NK-92 (cell line): Measurements from ENCODE around the gene TSC22D1.

Experiments
- DNase-seq: peaks from one replicate; lab custom pipeline; 2025; ENCODE audit not compliant: unreplicated experiment; lab: John Stamatoyannopoulos, UW

Gene TSC22D1

GRCh38 chr13:44410328-44410859 lies 165.7 kb downstream of the TSC22D1 start:
- no peak for DNase-seq

- DNase-seq = no peak
Measured at GRCh38 chr13:44409595-44409994, 166.5 kb downstream of the TSC22D1 start.

GRCh38 chr13:44407891-44408290 lies 168.2 kb downstream of the TSC22D1 start:
- no peak for DNase-seq

GRCh38 chr13:44407379-44407778 lies 168.8 kb downstream of the TSC22D1 start:
- no peak for DNase-seq

- DNase-seq = no peak
Measured at GRCh38 chr13:44406617-44407016, 169.5 kb downstream of the TSC22D1 start.

- DNase-seq = no peak
Measured at GRCh38 chr13:44404261-44405132, 171.6 kb downstream of the TSC22D1 start.

GRCh38 chr13:44403461-44404056 lies 172.6 kb downstream of the TSC22D1 start:
- DNase-seq = no peak

GRCh38 chr13:44402899-44403445 lies 173.2 kb downstream of the TSC22D1 start:
- DNase-seq = no peak

GRCh38 chr13:44401577-44401976 lies 174.6 kb downstream of the TSC22D1 start:
- no peak for DNase-seq

- DNase-seq = no peak
Measured at GRCh38 chr13:44400736-44401135, 175.4 kb downstream of the TSC22D1 start.

GRCh38 chr13:44399074-44399473 lies 177.1 kb downstream of the TSC22D1 start:
- DNase-seq = no peak

- no peak for DNase-seq
Measured at GRCh38 chr13:44398606-44399005, 177.5 kb downstream of the TSC22D1 start.

GRCh38 chr13:44397766-44398223 lies 178.3 kb downstream of the TSC22D1 start:
- DNase-seq = no peak

GRCh38 chr13:44396701-44397580 lies 179.2 kb downstream of the TSC22D1 start:
- DNase-seq = no peak

GRCh38 chr13:44395976-44396694 lies 180.0 kb downstream of the TSC22D1 start:
- no peak for DNase-seq

GRCh38 chr13:44394658-44395057 lies 181.5 kb downstream of the TSC22D1 start:
- DNase-seq = no peak

GRCh38 chr13:44393391-44393790 lies 182.7 kb downstream of the TSC22D1 start:
- DNase-seq = no peak

GRCh38 chr13:44389876-44390275 lies 186.3 kb downstream of the TSC22D1 start:
- DNase-seq = no peak

- DNase-seq = no peak
Measured at GRCh38 chr13:44389060-44389666, 187.0 kb downstream of the TSC22D1 start.
